Fibroblast of the aortic adventitia (primary cell): ENCODE measurements around the gene ZNF141. TPM values are rescaled to one million over a fixed set of nuclear protein-coding genes. Genes with fewer than 3 reads are reported as not detected.

Experiments used
- DNase-seq: peaks from one replicate; pipeline ENCODE4 v3.0.0-alpha.2; 2010; ENCODE audit warnings: low read depth
- H3K4me3 ChIP-seq: 2 replicates; pipeline ENCODE4 v1.5.1; 2011; ENCODE audit warnings: low read depth, mild to moderate bottlenecking, control low read depth, low read length, moderate library complexity
- CTCF ChIP-seq: IDR thresholded peaks from 2 replicates; pipeline ENCODE4 v1.5.1; 2011; ENCODE audit warnings: mild to moderate bottlenecking, low read length, control low read depth, inconsistent platforms; ENCODE audit not compliant: insufficient read depth
- total RNA-seq: library from RNA; depleted of rRNA; stranded (reverse); fragments of >200 nt; gene quantifications from 2 replicates; pipeline ENCODE4 v1.2.3, GENCODE V29; 2012; ENCODE audit warnings: low replicate concordance

The ZNF141 gene
- total RNA-seq, 1 donor, result 16.3 TPM

- DNase-seq, result no peak
- H3K4me3 ChIP-seq, result no peak overlapping the region
- TF ChIP-seq CTCF, result no peak
These were observed 27.8 kb upstream of the ZNF141 start for GRCh38 chr4:309807-310206.

- no peak for TF ChIP-seq CTCF
- no peak overlapping the region for H3K4me3 ChIP-seq
- DNase-seq, result no peak
These were observed 23.2 kb upstream of the ZNF141 start for GRCh38 chr4:314296-314903.

- H3K4me3 ChIP-seq, result no peak overlapping the region
- TF ChIP-seq CTCF, result no peak
- no peak for DNase-seq
These were observed 8.9 kb upstream of the ZNF141 start for GRCh38 chr4:328729-329128.

- no peak for DNase-seq
- no peak for TF ChIP-seq CTCF
- H3K4me3 ChIP-seq, result no peak overlapping the region
These were observed 2.1 kb upstream of the ZNF141 start for GRCh38 chr4:335515-335914.

- H3K4me3 ChIP-seq, result peak overlapping the region; percentile 81
- no peak for TF ChIP-seq CTCF
- DNase-seq, result peak; percentile 2
These were observed 1.3 kb upstream of the ZNF141 start for GRCh38 chr4:336099-336892.

GRCh38 chr4:336893-337142 lies 796 bp upstream of the ZNF141 start:
- H3K4me3 ChIP-seq, result peak overlapping the region; percentile 81
- no peak for TF ChIP-seq CTCF
- DNase-seq, result no peak
